A673 (cell line): ENCODE data around the gene NKD2. TPM values are rescaled to one million over a fixed set of nuclear protein-coding genes. Genes with fewer than 3 reads are reported as not detected.

Experiments
- BruUV-seq: library from RNA; stranded (reverse); fragments of 400-500 nt; replicated peaks from 2 replicates; lab custom pipeline; 2021; lab: Mats Ljungman, UMichigan
- CTCF ChIA-PET: fragments of 300-600 bp; sonication (Branson Sonifier 250); formaldehyde crosslinking; loops from one replicate; lab custom pipeline; 2022; ENCODE audit warnings: antibody characterized with exemption; lab: Charles Lee
- POLR2A ChIA-PET: fragments of 300-600 bp; sonication (Branson Sonifier 250); formaldehyde crosslinking; loops from one replicate; lab custom pipeline; 2022; ENCODE audit warnings: antibody characterized with exemption; ENCODE audit not compliant: low non-redundant PET; lab: Charles Lee
- DNase-seq: peaks from one replicate; pipeline ENCODE4 v3.0.0-alpha.2; 2015; ENCODE audit warnings: low spot score
- H3K27ac ChIP-seq: fragments of 200-600 bp; sonication (generic); 2 replicates; pipeline ENCODE4 v1.5.1; 2016; ENCODE audit warnings: mixed run types, low read depth, mild to moderate bottlenecking, mixed read lengths, antibody characterized with exemption, low read length; ENCODE audit not compliant: poor library complexity, severe bottlenecking
- H3K27me3 ChIP-seq: fragments of 200-600 bp; sonication (generic); replicated peaks from 2 replicates; pipeline ENCODE4 v1.6.1; 2017; ENCODE audit warnings: mixed run types, low read depth, mild to moderate bottlenecking, mixed read lengths, antibody characterized with exemption, low read length; ENCODE audit not compliant: insufficient read depth, poor library complexity
- H3K36me3 ChIP-seq: fragments of 200-600 bp; sonication (generic); 2 replicates; pipeline ENCODE4 v1.6.1; 2016; ENCODE audit warnings: mixed run types, mild to moderate bottlenecking, mixed read lengths, antibody characterized with exemption, low read length; ENCODE audit not compliant: insufficient read depth, poor library complexity, severe bottlenecking
- H3K4me1 ChIP-seq: fragments of 200-600 bp; sonication (generic); 2 replicates; pipeline ENCODE4 v1.6.1; 2017; ENCODE audit warnings: mixed run types, mild to moderate bottlenecking, mixed read lengths, antibody characterized with exemption, low read length; ENCODE audit not compliant: insufficient read depth, poor library complexity, severe bottlenecking
- H3K4me3 ChIP-seq: fragments of 200-600 bp; sonication (generic); 2 replicates; pipeline ENCODE4 v1.5.1; 2016; ENCODE audit warnings: low read depth, mixed run types, mild to moderate bottlenecking, mixed read lengths, low read length; ENCODE audit not compliant: poor library complexity, severe bottlenecking
- H3K9me3 ChIP-seq: fragments of 200-600 bp; sonication (generic); 2 replicates; pipeline ENCODE4 v1.6.1; 2016; ENCODE audit warnings: mixed run types, low read depth, mild to moderate bottlenecking, mixed read lengths, antibody characterized with exemption, low read length; ENCODE audit not compliant: poor library complexity, severe bottlenecking
- EZH2 ChIP-seq: fragments of 200-600 bp; sonication (generic); IDR thresholded peaks from 2 replicates; pipeline ENCODE4 v1.6.1; 2017; ENCODE audit warnings: borderline replicate concordance, low read depth, mild to moderate bottlenecking, mixed read lengths, antibody characterized with exemption, low read length; ENCODE audit not compliant: poor library complexity, severe bottlenecking
- intact Hi-C: fragments of 100-400 bp; cut with micrococcal nuclease; formaldehyde crosslinking; loops from one replicate; pipeline ENCODE4 v1.10.0; 2022; ENCODE audit not compliant: unreplicated experiment
- total RNA-seq: library from RNA; stranded (reverse); gene quantifications from 2 replicates; pipeline ENCODE4 v1.2.3, GENCODE V29; 2021
- TF ChIP-seq, protein P1 (sequence below): fragments of 300-800, 200-600 bp; sonication (generic); conservative IDR thresholded peaks from 2 replicates; pipeline ENCODE4 v1.5.1; 2017; ENCODE audit warnings: low read depth, mild to moderate bottlenecking, antibody characterized with exemption, low read length, moderate library complexity, mixed read lengths

Gene NKD2
- total RNA-seq, 1 experiment from 2014 or later, result 23.5 TPM

DNA sequence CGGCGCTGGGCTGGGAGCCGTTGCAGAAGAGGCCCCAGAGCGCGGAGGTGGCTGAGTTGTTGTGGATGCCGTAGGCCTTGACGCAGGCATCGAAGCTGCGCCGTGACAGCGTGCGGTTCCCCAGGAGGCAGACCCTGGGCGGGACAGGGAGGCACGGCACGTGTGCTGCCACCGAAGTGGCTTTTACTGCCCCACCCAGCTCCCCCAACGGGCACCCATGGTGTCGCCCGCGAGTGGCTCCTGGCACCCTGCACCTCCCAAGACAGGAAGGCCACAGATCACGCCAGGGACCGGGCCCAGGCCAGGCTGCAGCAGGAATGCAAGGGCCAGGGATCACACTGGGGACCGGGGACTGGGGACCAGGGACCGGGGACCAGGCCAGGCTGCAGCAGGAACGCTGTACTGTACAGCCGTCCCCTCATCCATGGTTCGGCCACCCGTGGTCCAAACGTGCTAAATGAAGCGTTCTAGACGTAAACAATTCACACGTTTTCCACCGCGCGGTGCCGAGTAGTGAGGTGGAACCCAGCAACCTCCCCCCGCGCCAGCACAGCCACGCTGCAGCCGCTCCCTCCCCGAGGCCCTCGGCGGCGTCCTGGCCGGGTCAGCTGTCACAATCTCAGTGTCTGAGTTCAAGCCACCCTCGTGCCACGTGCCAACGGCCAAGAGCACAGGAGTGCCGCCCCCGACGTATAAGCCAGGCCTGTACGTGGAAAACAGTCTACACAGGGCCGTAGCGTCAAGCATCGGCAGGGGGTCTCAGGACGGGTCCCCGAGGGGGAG is 75.4 kb downstream of the NKD2 start:
- CTCF ChIA-PET, result no interaction called here
- TF ChIP-seq EZH2, result no peak
- TF ChIP-seq, protein P1, sequence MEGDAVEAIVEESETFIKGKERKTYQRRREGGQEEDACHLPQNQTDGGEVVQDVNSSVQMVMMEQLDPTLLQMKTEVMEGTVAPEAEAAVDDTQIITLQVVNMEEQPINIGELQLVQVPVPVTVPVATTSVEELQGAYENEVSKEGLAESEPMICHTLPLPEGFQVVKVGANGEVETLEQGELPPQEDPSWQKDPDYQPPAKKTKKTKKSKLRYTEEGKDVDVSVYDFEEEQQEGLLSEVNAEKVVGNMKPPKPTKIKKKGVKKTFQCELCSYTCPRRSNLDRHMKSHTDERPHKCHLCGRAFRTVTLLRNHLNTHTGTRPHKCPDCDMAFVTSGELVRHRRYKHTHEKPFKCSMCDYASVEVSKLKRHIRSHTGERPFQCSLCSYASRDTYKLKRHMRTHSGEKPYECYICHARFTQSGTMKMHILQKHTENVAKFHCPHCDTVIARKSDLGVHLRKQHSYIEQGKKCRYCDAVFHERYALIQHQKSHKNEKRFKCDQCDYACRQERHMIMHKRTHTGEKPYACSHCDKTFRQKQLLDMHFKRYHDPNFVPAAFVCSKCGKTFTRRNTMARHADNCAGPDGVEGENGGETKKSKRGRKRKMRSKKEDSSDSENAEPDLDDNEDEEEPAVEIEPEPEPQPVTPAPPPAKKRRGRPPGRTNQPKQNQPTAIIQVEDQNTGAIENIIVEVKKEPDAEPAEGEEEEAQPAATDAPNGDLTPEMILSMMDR, result no peak
- BruUV-seq, result no TSS peak

DNA sequence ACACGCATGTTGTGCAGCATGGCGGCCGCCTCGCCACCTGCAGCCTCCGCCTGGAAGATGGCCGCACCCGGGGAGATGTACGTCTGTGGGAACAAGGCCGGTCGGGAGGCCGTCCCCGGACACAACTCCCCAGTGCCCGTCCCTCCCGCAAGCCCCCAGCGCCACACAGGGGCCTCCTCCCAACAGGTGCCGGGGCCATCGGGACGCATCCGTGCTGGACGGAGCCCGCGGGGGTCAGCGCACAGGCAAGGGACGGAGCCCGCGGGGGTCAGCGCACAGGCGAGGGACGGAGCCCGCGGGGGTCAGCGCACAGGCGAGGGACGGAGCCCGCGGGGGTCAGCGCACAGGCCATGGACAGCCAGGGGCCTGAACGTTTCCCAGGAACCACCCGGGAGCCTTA is 76.8 kb downstream of the NKD2 start:
- POLR2A ChIA-PET, result no interaction called here

More for the DNA sequence above, 75.4 kb downstream of the NKD2 start:
- POLR2A ChIA-PET, result no interaction called here
- DNase-seq, result no peak
- H3K27me3 ChIP-seq, result no peaks in the 10 kb centered on the region
- intact Hi-C loops, result no loop called here
- H3K36me3 ChIP-seq, result peaks cover 10% of the 10 kb centered on the region
- no peak overlapping the region for H3K4me3 ChIP-seq
- no peak overlapping the region for H3K27ac ChIP-seq
- no peaks in the 10 kb centered on the region for H3K4me1 ChIP-seq
- H3K9me3 ChIP-seq, result no peaks in the 10 kb centered on the region

DNA sequence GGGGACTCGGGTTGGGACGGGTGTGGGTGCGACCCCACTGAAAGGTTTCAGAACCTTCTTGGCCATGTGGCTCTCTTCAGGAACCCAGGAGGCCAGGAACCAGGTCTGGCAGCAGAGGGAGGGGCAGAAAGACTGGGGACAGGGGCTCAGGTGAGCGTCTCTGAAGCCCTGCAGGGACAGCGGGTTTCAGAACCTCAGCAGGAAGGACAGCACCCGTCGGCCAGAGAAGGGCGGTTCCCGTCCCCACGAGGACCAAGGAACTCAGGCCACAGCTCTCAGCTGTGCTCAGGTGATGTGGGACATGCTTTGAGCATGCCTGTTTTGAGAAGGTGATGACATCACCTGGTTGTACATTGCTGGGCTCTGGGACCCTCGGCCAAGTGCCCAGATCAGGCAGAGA is 77.5 kb downstream of the NKD2 start:
- Histone ChIP-seq H3K9me3 (no peaks in the 10 kb centered on the region), H3K27me3 (no peaks in the 10 kb centered on the region), H3K4me3 (no peak overlapping the region), H3K27ac (no peak overlapping the region), H3K36me3 (peaks cover 7% of the 10 kb centered on the region), H3K4me1 (no peaks in the 10 kb centered on the region)
- intact Hi-C loops, result no loop called here
- TF ChIP-seq EZH2, result no peak
- TF ChIP-seq, protein P1, result no peak
- no TSS peak for BruUV-seq
- no peak for DNase-seq
- ChIA-PET POLR2A (no interaction called here), CTCF (no interaction called here)

More for the DNA sequence above, 76.8 kb downstream of the NKD2 start:
- Histone ChIP-seq H3K4me3 (no peak overlapping the region), H3K27ac (no peak overlapping the region), H3K9me3 (no peaks in the 10 kb centered on the region), H3K36me3 (peaks cover 7% of the 10 kb centered on the region), H3K4me1 (no peaks in the 10 kb centered on the region), H3K27me3 (no peaks in the 10 kb centered on the region)
- no peak for DNase-seq
- TF ChIP-seq, protein P1, result no peak
- TF ChIP-seq EZH2, result no peak
- BruUV-seq, result no TSS peak
- CTCF ChIA-PET, result no interaction called here
- intact Hi-C loops, result no loop called here
